Stimulated activated CD8-positive, alpha-beta memory T cell treated with anti-CD3 and anti-CD28 coated beads, Interleukin-4, amount 100 ng/mL, for 48 hours (primary cell): ENCODE results near the gene DEFB116.
"Not testable (repeated sequence)": the region's sequence is repeated elsewhere in the genome, so short reads cannot be mapped to it uniquely, and the experiment has no call there.

ENCODE experiments used
- DNase-seq: peaks from one replicate; pipeline ENCODE4 v3.0.0-alpha.2; 2020

DEFB116 gene

GRCh38 chr20:31308535-31309162, at the start of gene DEFB116:
Gene DEFB116 (minus strand): TSS chr20:31308585. CDS start chr20:31308585, 0 bp downstream.
- DNase-seq: no peak

- no peak for DNase-seq
Observed at GRCh38 chr20:31355981-31356380, 47.6 kb upstream of the DEFB116 start.

GRCh38 chr20:31341470-31341869, 33.1 kb upstream of the DEFB116 start:
- DNase-seq: no peak

GRCh38 chr20:31330893-31331292, 22.5 kb upstream of the DEFB116 start:
- DNase-seq: no peak

GRCh38 chr20:31322504-31322903, 14.1 kb upstream of the DEFB116 start:
- DNase-seq: no peak

- not testable (repeated sequence) for DNase-seq
Observed at GRCh38 chr20:31284964-31285363, 23.4 kb downstream of the DEFB116 start.

- DNase-seq: no peak
Observed at GRCh38 chr20:31278178-31278577, 30.2 kb downstream of the DEFB116 start.

- DNase-seq: no peak
Observed at GRCh38 chr20:31274441-31274840, 33.9 kb downstream of the DEFB116 start.

GRCh38 chr20:31260326-31260932, 48.0 kb downstream of the DEFB116 start:
- no peak for DNase-seq

- DNase-seq: no peak
Observed at GRCh38 chr20:31257364-31257763, 51.0 kb downstream of the DEFB116 start, which contains the start of gene DEFB115. Gene DEFB115 (plus strand): TSS chr20:31257664. CDS start chr20:31257664, 0 bp downstream.

GRCh38 chr20:31256959-31257358, 51.4 kb downstream of the DEFB116 start:
- DNase-seq: no peak
